ENCODE measurements around the gene LRRK1. TPM values are rescaled to one million over a fixed set of nuclear protein-coding genes. Genes with fewer than 3 reads are reported as not detected.
"Not testable (repeated sequence)": the region's sequence is repeated elsewhere in the genome, so short reads cannot be mapped to it uniquely, and the experiment has no call there.

LRRK1 gene
- total RNA-seq, 6 experiments from 2014 or later = 0.93 to 3.6 (median 2.5) TPM

DNA sequence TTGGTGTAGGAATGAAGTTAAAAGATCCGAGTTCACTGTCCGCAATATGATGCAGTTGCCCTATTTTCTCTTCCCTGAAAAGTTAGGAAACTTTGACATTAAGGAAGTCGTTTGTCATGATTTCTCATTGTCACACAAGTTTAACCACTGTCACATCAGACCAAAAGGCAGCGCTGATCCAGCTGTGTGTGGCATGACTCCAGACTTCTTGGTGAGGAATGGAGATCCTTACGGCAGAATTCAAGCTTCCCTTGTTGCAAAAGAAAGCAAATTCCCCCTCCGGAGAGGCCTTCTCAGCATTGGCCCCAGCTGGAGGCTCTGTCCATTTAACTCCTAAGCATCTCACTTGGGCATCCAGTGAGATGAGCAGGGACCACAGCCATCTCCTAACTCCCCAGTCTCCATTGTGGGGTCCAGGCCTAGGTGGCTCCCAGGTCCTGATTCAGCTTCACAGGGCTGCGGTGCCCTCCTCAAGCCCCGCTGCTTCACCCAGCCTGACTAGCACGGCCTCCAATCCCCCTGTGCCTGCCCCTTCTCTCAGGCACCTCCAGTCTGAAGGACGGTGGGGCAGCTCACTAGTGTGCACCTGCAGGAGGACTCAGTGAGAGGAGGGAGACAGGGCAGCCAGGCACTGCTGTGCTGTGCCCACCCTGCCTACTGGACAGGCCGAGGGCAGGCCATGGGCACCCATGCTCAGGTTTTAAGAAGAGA lies 173.2 kb downstream of the LRRK1 start:
- intact Hi-C loops (cut with DNase I) = no loop called here
- no peak for DNase-seq
- no peaks in the 10 kb centered on the region for H3K9me3 ChIP-seq
- peak overlapping the region in 1 of 3 donors; percentile 23 for H3K27ac ChIP-seq
- H3K4me3 ChIP-seq = no peak overlapping the region
- ATAC-seq = no peak
- no peaks in the 10 kb centered on the region for H3K36me3 ChIP-seq
- no peaks in the 10 kb centered on the region for H3K27me3 ChIP-seq
- WGBS (ENCODE audit: insufficient coverage, low coverage, low lambda C conversion rate, missing lambda C conversion rate) = 60% methylated on average over 2 of the region's 11 CpGs
- H3K4me1 ChIP-seq = no peaks in the 10 kb centered on the region
- no peak for TF ChIP-seq POLR2A (IDR thresholded peaks at IDR 0.05)
- TF ChIP-seq CTCF (IDR thresholded peaks at IDR 0.05) = no peak

DNA sequence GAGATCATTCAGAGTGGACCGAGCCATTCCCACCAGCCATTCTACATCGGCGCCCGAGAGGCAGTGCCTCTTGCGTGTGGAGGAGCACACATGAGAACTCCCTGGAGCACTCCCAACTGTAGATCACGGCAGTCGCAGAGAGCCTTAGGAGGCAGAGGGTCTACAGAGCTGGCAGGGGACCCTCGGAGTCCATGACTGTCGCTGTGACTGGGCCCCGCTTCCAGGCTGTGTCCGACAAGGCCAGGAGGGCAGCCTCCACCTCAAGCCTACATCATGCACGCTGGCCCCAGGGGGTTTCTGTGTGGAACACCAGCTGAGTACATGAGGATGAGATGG lies 173.7 kb downstream of the LRRK1 start:
- DNase-seq (no peak), ATAC-seq (no peak)
- no peaks in the 10 kb centered on the region for H3K27me3 ChIP-seq
- no peak overlapping the region for H3K4me3 ChIP-seq
- peak overlapping the region in 1 of 3 donors; percentile 23 for H3K27ac ChIP-seq
- H3K9me3 ChIP-seq = no peaks in the 10 kb centered on the region
- no peaks in the 10 kb centered on the region for H3K36me3 ChIP-seq
- intact Hi-C loops (cut with DNase I) = no loop called here
- TF ChIP-seq POLR2A (IDR thresholded peaks at IDR 0.05) (no peak), CTCF (IDR thresholded peaks at IDR 0.05) (no peak)
- H3K4me1 ChIP-seq = no peaks in the 10 kb centered on the region
- WGBS (ENCODE audit: insufficient coverage, low coverage, low lambda C conversion rate, missing lambda C conversion rate) = no CpG with 5 or more reads among the region's 12 CpGs

DNA sequence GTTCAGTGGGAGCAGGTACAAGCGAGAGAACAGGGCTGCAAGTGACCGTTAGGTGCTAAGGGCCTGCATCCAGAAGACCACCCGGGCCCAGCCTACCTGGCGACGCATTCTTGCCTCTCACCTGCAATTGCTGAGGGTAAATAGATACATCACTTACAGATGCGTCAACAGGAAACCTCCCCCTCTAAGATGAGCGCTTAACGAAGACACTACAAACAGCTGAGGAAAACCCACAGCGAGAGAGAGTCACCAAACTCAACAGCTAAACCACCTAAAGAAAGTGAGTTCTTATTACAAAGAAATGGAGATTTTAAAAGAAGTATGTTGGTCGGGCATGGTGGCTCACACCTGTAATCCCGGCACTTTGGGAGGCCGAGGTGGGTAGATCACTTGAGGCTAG lies 174.8 kb downstream of the LRRK1 start:
- 84% methylated on average over 9 of the region's 12 CpGs for WGBS (ENCODE audit: insufficient coverage, low coverage, low lambda C conversion rate, missing lambda C conversion rate)
- no peaks in the 10 kb centered on the region for H3K36me3 ChIP-seq
- H3K27me3 ChIP-seq = no peaks in the 10 kb centered on the region
- ATAC-seq = no peak
- TF ChIP-seq POLR2A (IDR thresholded peaks at IDR 0.05) = no peak
- no peak for TF ChIP-seq CTCF (IDR thresholded peaks at IDR 0.05)
- no peaks in the 10 kb centered on the region for H3K9me3 ChIP-seq
- no peaks in the 10 kb centered on the region for H3K4me1 ChIP-seq
- no peak for DNase-seq
- H3K27ac ChIP-seq = no peak overlapping the region
- no peak overlapping the region for H3K4me3 ChIP-seq
- intact Hi-C loops (cut with DNase I) = no loop called here

DNA sequence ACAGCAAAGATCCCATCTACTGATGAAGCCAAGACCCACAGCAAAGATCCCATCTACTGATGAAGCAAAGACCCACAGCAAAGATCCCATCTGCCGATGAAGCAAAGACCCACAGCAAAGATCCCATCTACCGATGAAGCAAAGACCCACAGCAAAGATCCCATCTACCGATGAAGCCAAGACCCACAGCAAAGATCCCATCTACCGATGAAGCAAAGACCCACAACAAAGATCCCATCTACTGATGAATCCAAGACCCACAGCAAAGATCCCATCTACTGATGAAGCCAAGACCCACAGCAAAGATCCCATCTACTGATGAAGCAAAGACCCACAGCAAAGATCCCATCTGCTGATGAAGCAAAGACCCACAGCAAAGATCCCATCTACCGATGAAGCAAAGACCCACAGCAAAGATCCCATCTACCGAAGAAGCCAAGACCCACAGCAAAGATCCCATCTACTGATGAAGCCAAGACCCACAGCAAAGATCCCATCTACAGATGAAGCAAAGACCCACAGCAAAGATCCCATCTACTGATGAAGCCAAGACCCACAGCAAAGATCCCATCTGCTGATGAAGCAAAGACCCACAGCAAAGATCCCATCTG lies 176.7 kb downstream of the LRRK1 start:
- intact Hi-C loops (cut with DNase I); ATAC-seq; H3K36me3 ChIP-seq; DNase-seq; H3K9me3 ChIP-seq; H3K27ac ChIP-seq; H3K27me3 ChIP-seq; H3K4me1 ChIP-seq; H3K4me3 ChIP-seq: not testable (repeated sequence)
- WGBS (ENCODE audit: insufficient coverage, low coverage, low lambda C conversion rate, missing lambda C conversion rate) = 81% methylated on average over 2 of the region's 6 CpGs

- H3K4me1 ChIP-seq = no peaks in the 10 kb centered on the region
- DNase-seq (no peak), ATAC-seq (no peak)
- intact Hi-C loops (cut with DNase I) = no loop called here
- 82% methylated on average over 13 of the region's 14 CpGs for WGBS (ENCODE audit: insufficient coverage, low coverage, low lambda C conversion rate, missing lambda C conversion rate)
- H3K9me3 ChIP-seq = no peaks in the 10 kb centered on the region
- H3K27ac ChIP-seq = no peak overlapping the region
- H3K27me3 ChIP-seq = no peaks in the 10 kb centered on the region
- TF ChIP-seq CTCF (IDR thresholded peaks at IDR 0.05) (no peak), POLR2A (IDR thresholded peaks at IDR 0.05) (no peak)
- H3K36me3 ChIP-seq = no peaks in the 10 kb centered on the region
- H3K4me3 ChIP-seq = no peak overlapping the region
Observed at GRCh38 chr15:101097111-101097510, 178.0 kb downstream of the LRRK1 start.
